HEK293 (cell line): ENCODE data around the gene ASIC4.
A peak's percentile ranks its signal among the peaks of the same experiment; 100 is the strongest.

ENCODE experiments used
- CTCF ChIA-PET: fragments of 350-600 bp; formaldehyde crosslinking; extraction: SDS; loops from one replicate; lab custom pipeline; 2021; ENCODE audit warnings: antibody characterized with exemption; lab: Yijun Ruan, JAX
- POLR2A ChIA-PET: fragments of 300-600 bp; formaldehyde crosslinking; extraction: SDS; loops from one replicate; lab custom pipeline; 2020; ENCODE audit warnings: antibody characterized with exemption, inconsistent platforms; lab: Yijun Ruan, JAX
- H3K27ac ChIP-seq: fragments of 200-500 bp; sonication (Bioruptor generic); 2 replicates; pipeline ENCODE4 v1.5.1; 2014; ENCODE audit warnings: low read depth, low read length, control low read depth, inconsistent platforms; ENCODE audit errors: extremely low read depth
- H3K36me3 ChIP-seq, 2 experiments: fragments of 200-500 bp in 1 of 2; sonication (Bioruptor generic) in 1 of 2; 1 replicate in 1 of 2; 2 replicates in 1 of 2; pipeline ENCODE4 v1.5.1; 2014 to 2017; ENCODE audit warnings: inconsistent platforms in 2 of 2, low read length in 2 of 2; ENCODE audit not compliant: control insufficient read depth in 2 of 2, insufficient read depth in 1 of 2
- H3K4me1 ChIP-seq: fragments of 200-500 bp; sonication (Bioruptor generic); 2 replicates; pipeline ENCODE4 v1.5.1; 2014; ENCODE audit warnings: mild to moderate bottlenecking, low read length, inconsistent platforms; ENCODE audit not compliant: control insufficient read depth, insufficient read depth
- H3K4me3 ChIP-seq: 2 replicates; pipeline ENCODE4 v1.5.1; 2011; ENCODE audit warnings: low read depth, mild to moderate bottlenecking, control low read depth, low read length, moderate library complexity
- H3K9me3 ChIP-seq: fragments of 200-500 bp; sonication (Bioruptor generic); 2 replicates; pipeline ENCODE4 v1.5.1; 2014; ENCODE audit warnings: low read depth, low read length, inconsistent platforms; ENCODE audit not compliant: control insufficient read depth, insufficient read depth
- BCL11A ChIP-seq: fragments of 450-650 bp; formaldehyde crosslinking; IDR thresholded peaks from 2 replicates; pipeline ENCODE4 v1.5.1; 2016; ENCODE audit warnings: low read depth, missing biosample characterization, missing genetic modification characterization
- CTCF ChIP-seq: fragments of 450-650 bp; formaldehyde crosslinking; IDR thresholded peaks from 2 replicates; pipeline ENCODE4 v1.5.1; 2016; ENCODE audit warnings: missing biosample characterization, missing genetic modification characterization
- GLI4 ChIP-seq: fragments of 450-650 bp; formaldehyde crosslinking; IDR thresholded peaks from 2 replicates; pipeline ENCODE4 v1.5.1; 2016; ENCODE audit warnings: missing biosample characterization, missing genetic modification characterization
- IKZF3 ChIP-seq: fragments of 450-650 bp; IDR thresholded peaks from 2 replicates; pipeline ENCODE4 v1.5.0; 2018; ENCODE audit warnings: missing biosample characterization, mild to moderate bottlenecking, missing genetic modification characterization, moderate library complexity
- KLF17 ChIP-seq: fragments of 450-650 bp; formaldehyde crosslinking; IDR thresholded peaks from 2 replicates; pipeline ENCODE4 v1.5.1; 2016; ENCODE audit warnings: missing biosample characterization, missing genetic modification characterization
- PRDM1 ChIP-seq: fragments of 450-650 bp; formaldehyde crosslinking; IDR thresholded peaks from 2 replicates; pipeline ENCODE4; 2016; ENCODE audit warnings: missing biosample characterization, missing genetic modification characterization
- ZBTB17 ChIP-seq: fragments of 450-650 bp; formaldehyde crosslinking; IDR thresholded peaks from 2 replicates; pipeline ENCODE4 v1.5.1; 2016; ENCODE audit warnings: missing biosample characterization, missing genetic modification characterization
- ZBTB8A ChIP-seq: fragments of 450-650 bp; formaldehyde crosslinking; IDR thresholded peaks from 2 replicates; pipeline ENCODE4 v1.5.1; 2016; ENCODE audit warnings: missing biosample characterization, missing genetic modification characterization
- ZNF16 ChIP-seq: fragments of 450-650 bp; formaldehyde crosslinking; IDR thresholded peaks from 2 replicates; pipeline ENCODE4 v1.5.1; 2016; ENCODE audit warnings: low read depth, missing biosample characterization, missing genetic modification characterization
- ZNF341 ChIP-seq: fragments of 450-650 bp; formaldehyde crosslinking; IDR thresholded peaks from 2 replicates; pipeline ENCODE4; 2016; ENCODE audit warnings: low read depth, missing biosample characterization, missing genetic modification characterization
- ZNF518A ChIP-seq: fragments of 450-650 bp; formaldehyde crosslinking; conservative IDR thresholded peaks from 2 replicates; pipeline ENCODE4 v1.5.1; 2016; ENCODE audit warnings: low read depth, missing biosample characterization, missing genetic modification characterization
- ZNF521 ChIP-seq: fragments of 450-650 bp; formaldehyde crosslinking; IDR thresholded peaks from 2 replicates; pipeline ENCODE4 v1.5.1; 2017; ENCODE audit warnings: missing biosample characterization, mild to moderate bottlenecking, missing genetic modification characterization
- ZNF624 ChIP-seq: fragments of 450-650 bp; formaldehyde crosslinking; IDR thresholded peaks from 2 replicates; pipeline ENCODE4 v1.5.1; 2017; ENCODE audit warnings: missing biosample characterization, missing genetic modification characterization
- ZNF777 ChIP-seq: fragments of 450-650 bp; formaldehyde crosslinking; IDR thresholded peaks from 2 replicates; pipeline ENCODE4 v1.5.1; 2017; ENCODE audit warnings: missing biosample characterization, missing genetic modification characterization, borderline replicate concordance
- ZNF837 ChIP-seq: fragments of 450-650 bp; formaldehyde crosslinking; IDR thresholded peaks from 2 replicates; pipeline ENCODE4 v1.5.1; 2016; ENCODE audit warnings: missing biosample characterization, missing genetic modification characterization
- TF ChIP-seq, protein P1 (sequence below): fragments of 450-650 bp; formaldehyde crosslinking; IDR thresholded peaks from 2 replicates; pipeline ENCODE4 v1.5.1; 2016; ENCODE audit warnings: missing biosample characterization, missing genetic modification characterization
- TF ChIP-seq, protein P2 (sequence below): fragments of 450-650 bp; formaldehyde crosslinking; IDR thresholded peaks from 2 replicates; pipeline ENCODE4 v1.5.1; 2016; ENCODE audit warnings: missing biosample characterization, missing genetic modification characterization

ASIC4 gene

GRCh38 chr2:219499555-219499954 lies 14.7 kb upstream of the ASIC4 start (continued):
- TF ChIP-seq ZNF518A (tag by site-specific recombination) (no peak), ZNF837 (tag by site-specific recombination) (no peak), KLF17 (tag by site-specific recombination) (no peak), ZNF521 (tag by site-specific recombination) (no peak), ZNF341 (tag by site-specific recombination) (no peak), PRDM1 (tag by site-specific recombination) (no peak)
- TF ChIP-seq, all 188 proteins: peak for 0

DNA sequence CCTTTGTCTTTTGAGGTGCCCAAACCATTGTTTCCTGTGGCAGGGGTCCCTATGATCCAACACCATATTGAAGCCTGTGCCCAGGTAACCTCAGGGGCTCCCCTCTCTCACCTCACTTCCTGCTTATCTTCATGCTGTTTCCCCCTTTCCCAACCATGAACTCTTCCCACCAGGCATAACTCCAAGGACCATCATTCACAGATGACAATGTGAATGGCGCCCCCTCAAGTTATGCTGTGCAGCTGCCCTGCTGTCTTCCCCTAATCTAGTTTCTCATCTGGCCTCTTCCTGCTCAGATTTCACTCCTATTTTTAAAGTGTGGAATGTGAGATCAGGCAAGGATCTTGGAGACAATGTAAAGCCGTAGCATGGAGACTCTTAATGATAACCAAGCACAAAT lies 14.1 kb upstream of the ASIC4 start:
- Histone ChIP-seq H3K4me3 (no peak overlapping the region), H3K4me1 (peaks cover 8% of the 10 kb centered on the region; the same call in 1 of the 2 replicates), H3K27ac (no peak overlapping the region), H3K9me3 (no peaks in the 10 kb centered on the region), H3K36me3 (peaks cover 0 to 29% of the 10 kb centered on the region in 2 experiments; a peak in 2 of 3 replicates)
- ChIA-PET CTCF (interaction anchor here (0.5 to 11.4 kb wide), 13 partner anchors 12 to 97 kb away, joined by 3 to 252 read pairs (median 4); partner anchors contain the start of gene ASIC4), POLR2A (interaction anchor here (0.6 to 0.7 kb wide), 3 partner anchors 9 to 112 kb away, joined by 3 to 4 read pairs (median 3); no protein-coding TSS in a partner anchor)
- TF ChIP-seq ZNF518A (tag by site-specific recombination) (no peak), GLI4 (tag by site-specific recombination) (no peak), ZNF16 (tag by site-specific recombination) (no peak), ZNF624 (no peak), IKZF3 (tag by site-specific recombination) (peak; percentile 53; the same call in 1 of the 2 replicates), BCL11A (no peak), ZBTB8A (tag by site-specific recombination) (no peak), CTCF (tag by site-specific recombination) (peak; percentile 58; the same call in 1 of the 2 replicates), ZNF777 (tag by site-specific recombination) (no peak), ZBTB17 (tag by site-specific recombination) (0 out of 2 replicates have a peak, but pooled peaks have one; percentile 33)
- TF ChIP-seq, protein P1, sequence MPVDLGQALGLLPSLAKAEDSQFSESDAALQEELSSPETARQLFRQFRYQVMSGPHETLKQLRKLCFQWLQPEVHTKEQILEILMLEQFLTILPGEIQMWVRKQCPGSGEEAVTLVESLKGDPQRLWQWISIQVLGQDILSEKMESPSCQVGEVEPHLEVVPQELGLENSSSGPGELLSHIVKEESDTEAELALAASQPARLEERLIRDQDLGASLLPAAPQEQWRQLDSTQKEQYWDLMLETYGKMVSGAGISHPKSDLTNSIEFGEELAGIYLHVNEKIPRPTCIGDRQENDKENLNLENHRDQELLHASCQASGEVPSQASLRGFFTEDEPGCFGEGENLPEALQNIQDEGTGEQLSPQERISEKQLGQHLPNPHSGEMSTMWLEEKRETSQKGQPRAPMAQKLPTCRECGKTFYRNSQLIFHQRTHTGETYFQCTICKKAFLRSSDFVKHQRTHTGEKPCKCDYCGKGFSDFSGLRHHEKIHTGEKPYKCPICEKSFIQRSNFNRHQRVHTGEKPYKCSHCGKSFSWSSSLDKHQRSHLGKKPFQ = no peak
- TF ChIP-seq, protein P2, sequence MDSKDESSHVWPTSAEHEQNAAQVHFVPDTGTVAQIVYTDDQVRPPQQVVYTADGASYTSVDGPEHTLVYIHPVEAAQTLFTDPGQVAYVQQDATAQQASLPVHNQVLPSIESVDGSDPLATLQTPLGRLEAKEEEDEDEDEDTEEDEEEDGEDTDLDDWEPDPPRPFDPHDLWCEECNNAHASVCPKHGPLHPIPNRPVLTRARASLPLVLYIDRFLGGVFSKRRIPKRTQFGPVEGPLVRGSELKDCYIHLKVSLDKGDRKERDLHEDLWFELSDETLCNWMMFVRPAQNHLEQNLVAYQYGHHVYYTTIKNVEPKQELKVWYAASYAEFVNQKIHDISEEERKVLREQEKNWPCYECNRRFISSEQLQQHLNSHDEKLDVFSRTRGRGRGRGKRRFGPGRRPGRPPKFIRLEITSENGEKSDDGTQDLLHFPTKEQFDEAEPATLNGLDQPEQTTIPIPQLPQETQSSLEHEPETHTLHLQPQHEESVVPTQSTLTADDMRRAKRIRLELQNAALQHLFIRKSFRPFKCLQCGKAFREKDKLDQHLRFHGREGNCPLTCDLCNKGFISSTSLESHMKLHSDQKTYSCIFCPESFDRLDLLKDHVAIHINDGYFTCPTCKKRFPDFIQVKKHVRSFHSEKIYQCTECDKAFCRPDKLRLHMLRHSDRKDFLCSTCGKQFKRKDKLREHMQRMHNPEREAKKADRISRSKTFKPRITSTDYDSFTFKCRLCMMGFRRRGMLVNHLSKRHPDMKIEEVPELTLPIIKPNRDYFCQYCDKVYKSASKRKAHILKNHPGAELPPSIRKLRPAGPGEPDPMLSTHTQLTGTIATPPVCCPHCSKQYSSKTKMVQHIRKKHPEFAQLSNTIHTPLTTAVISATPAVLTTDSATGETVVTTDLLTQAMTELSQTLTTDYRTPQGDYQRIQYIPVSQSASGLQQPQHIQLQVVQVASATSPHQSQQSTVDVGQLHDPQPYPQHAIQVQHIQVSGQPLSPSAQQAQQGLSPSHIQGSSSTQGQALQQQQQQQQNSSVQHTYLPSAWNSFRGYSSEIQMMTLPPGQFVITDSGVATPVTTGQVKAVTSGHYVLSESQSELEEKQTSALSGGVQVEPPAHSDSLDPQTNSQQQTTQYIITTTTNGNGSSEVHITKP (tag by site-specific recombination) = peak; percentile 99
